Measurements from ENCODE around the gene NPAS4. TPM values are rescaled to one million over a fixed set of nuclear protein-coding genes. Genes with fewer than 3 reads are reported as not detected.

NPAS4 gene
- total and polyA plus RNA-seq, 9 of the 15 experiments (the other 6 are each of a cell fraction or from before 2014, with no cell fraction given): not detected

DNA sequence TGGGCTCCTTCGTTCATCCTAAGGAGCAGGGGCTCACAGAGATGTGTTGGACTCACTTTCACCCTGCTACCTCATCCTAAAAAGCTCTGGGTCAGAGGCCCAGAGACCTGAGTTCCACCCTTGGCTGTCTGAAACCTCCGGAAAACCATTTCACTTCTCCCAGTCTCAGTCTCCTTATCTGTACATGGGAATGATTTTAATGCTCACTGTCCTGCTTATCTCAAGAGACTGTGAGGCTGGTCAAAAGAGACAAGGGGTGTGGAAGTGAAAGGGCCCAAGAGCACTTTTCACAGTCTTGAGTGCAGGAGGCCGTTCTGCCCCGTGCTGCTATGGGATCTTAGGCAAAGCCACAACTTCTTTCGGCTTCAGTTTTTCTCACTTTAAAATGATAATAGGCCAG is 13.2 kb upstream of the NPAS4 start:
- Histone ChIP-seq H3K36me3 (ENCODE audit: control insufficient read depth, insufficient read depth, low read length) (no peaks in the 10 kb centered on the region), H2AFZ (ENCODE audit: low read depth, low read length) (no peak overlapping the region), H3K4me1 (replicated peaks in 1 of 2; ENCODE audit: control insufficient read depth in 2 of 2, insufficient read depth in 2 of 2, low read length in 2 of 2) (peaks cover 7 to 9% of the 10 kb centered on the region in 2 experiments; a peak in 2 of 5 replicates), H3K9me3 (replicated peaks; ENCODE audit: control insufficient read depth, insufficient read depth, low read depth, low read length) (no peaks in the 10 kb centered on the region), H3K27me3 (ENCODE audit: control insufficient read depth in 2 of 2, insufficient read depth in 2 of 2, low read length in 2 of 2) (peaks cover 57 to 70% of the 10 kb centered on the region in 2 experiments), H4K20me1 (replicated peaks; ENCODE audit: control insufficient read depth, insufficient read depth, low read length) (peaks cover 14% of the 10 kb centered on the region), H3K4me2 (ENCODE audit: insufficient read depth, low read length) (peak overlapping the region; percentile 24; the same call in 1 of the 2 replicates), H3K27ac (ENCODE audit: extremely low read depth, low read depth, low read length) (no peak overlapping the region), H3K79me2 (ENCODE audit: control insufficient read depth, insufficient read depth, low read length) (no peaks in the 10 kb centered on the region), H3K4me3 (no peak overlapping the region), H3K9me1 (ENCODE audit: control insufficient read depth, insufficient read depth, low read length) (no peaks in the 10 kb centered on the region), H3K9ac (ENCODE audit: insufficient read depth in 1 of 2, low read depth in 2 of 2, low read length in 2 of 2) (no peak overlapping the region; a peak in 1 of 4 replicates)
- WGBS (ENCODE audit: insufficient coverage, low coverage, missing lambda C conversion rate): 0% methylated on average over 5 of the region's 5 CpGs
- peak; percentile 82 for FAIRE-seq
- ATAC-seq: peak; percentile 48; the same call in 1 of the 3 replicates
- peak; percentile 23 to 61 (median 44) for DNase-seq (ENCODE audit: extremely low read depth in 1 of 4, low spot score in 3 of 4)
- intact Hi-C loops (cut with micrococcal nuclease): loop anchor here (1.0 kb wide), 4 partner anchors 23 to 427 kb away; no protein-coding TSS in a partner anchor
- ChIA-PET POLR2A (interaction anchor here (0.6 to 1.0 kb wide), 4 partner anchors 161 to 477 kb away, joined by 3 read pairs; partner anchors contain the start of gene CTSF), CTCF (ENCODE audit: low intra/inter-chr PET ratio) (interaction anchor here (0.7 to 4.6 kb wide), 15 partner anchors 14 to 427 kb away, joined by 3 to 139 read pairs (median 6); partner anchors contain the start of genes DPP3, MRPL11 and RBM4B)
- BruUV-seq (replicated peaks): no TSS peak
- in situ Hi-C loops (cut with MboI): loop anchor here (5.0 kb wide), 2 partner anchors 275 to 425 kb away; no protein-coding TSS in a partner anchor
- TF ChIP-seq HNRNPH1 (optimal IDR thresholded peaks at IDR 0.05; ENCODE audit: low read depth, low read length) (no peak), MYBL2 (IDR thresholded peaks at IDR 0.05; ENCODE audit: low read depth) (no peak), MYBL2 (CRISPR knock-in tag; IDR thresholded peaks at IDR 0.05; ENCODE audit: borderline replicate concordance) (no peak), TCF3 (CRISPR knock-in tag; IDR thresholded peaks at IDR 0.05) (peak; percentile 59), KDM1A (IDR thresholded peaks at IDR 0.05) (peak; percentile 55 to 63; a peak in 2 of 4 replicates), RCOR1 (IDR thresholded peaks at IDR 0.05; ENCODE audit: borderline replicate concordance in 1 of 2, low read depth in 2 of 2, low read length in 2 of 2) (peak in 1 of 2 experiments; percentile 90; a peak in 2 of 4 replicates), RBM25 (IDR thresholded peaks at IDR 0.05; ENCODE audit: low read depth, low read length, severe bottlenecking) (peak; percentile 37), TAL1 (IDR thresholded peaks at IDR 0.05) (peak; percentile 42; the same call in 1 of the 2 replicates), ZNF695 (CRISPR knock-in tag; IDR thresholded peaks at IDR 0.05) (no peak), CBFA2T2 (conservative IDR thresholded peaks at IDR 0.05) (peak; percentile 49), DPF2 (IDR thresholded peaks at IDR 0.05) (0 out of 2 replicates have a peak, but pooled peaks have one; percentile 14), CBFA2T3 (IDR thresholded peaks at IDR 0.05) (peak; percentile 73)
- TF ChIP-seq, protein P1, sequence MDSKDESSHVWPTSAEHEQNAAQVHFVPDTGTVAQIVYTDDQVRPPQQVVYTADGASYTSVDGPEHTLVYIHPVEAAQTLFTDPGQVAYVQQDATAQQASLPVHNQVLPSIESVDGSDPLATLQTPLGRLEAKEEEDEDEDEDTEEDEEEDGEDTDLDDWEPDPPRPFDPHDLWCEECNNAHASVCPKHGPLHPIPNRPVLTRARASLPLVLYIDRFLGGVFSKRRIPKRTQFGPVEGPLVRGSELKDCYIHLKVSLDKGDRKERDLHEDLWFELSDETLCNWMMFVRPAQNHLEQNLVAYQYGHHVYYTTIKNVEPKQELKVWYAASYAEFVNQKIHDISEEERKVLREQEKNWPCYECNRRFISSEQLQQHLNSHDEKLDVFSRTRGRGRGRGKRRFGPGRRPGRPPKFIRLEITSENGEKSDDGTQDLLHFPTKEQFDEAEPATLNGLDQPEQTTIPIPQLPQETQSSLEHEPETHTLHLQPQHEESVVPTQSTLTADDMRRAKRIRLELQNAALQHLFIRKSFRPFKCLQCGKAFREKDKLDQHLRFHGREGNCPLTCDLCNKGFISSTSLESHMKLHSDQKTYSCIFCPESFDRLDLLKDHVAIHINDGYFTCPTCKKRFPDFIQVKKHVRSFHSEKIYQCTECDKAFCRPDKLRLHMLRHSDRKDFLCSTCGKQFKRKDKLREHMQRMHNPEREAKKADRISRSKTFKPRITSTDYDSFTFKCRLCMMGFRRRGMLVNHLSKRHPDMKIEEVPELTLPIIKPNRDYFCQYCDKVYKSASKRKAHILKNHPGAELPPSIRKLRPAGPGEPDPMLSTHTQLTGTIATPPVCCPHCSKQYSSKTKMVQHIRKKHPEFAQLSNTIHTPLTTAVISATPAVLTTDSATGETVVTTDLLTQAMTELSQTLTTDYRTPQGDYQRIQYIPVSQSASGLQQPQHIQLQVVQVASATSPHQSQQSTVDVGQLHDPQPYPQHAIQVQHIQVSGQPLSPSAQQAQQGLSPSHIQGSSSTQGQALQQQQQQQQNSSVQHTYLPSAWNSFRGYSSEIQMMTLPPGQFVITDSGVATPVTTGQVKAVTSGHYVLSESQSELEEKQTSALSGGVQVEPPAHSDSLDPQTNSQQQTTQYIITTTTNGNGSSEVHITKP (IDR thresholded peaks at IDR 0.05; ENCODE audit: partially characterized antibody): peak; percentile 40
